ENCODE results near the gene SSC4D. TPM values are rescaled to one million over a fixed set of nuclear protein-coding genes. Genes with fewer than 3 reads are reported as not detected.

SSC4D gene
- total and polyA plus RNA-seq, 9 of the 15 experiments (the other 6 are each of a cell fraction or from before 2014, with no cell fraction given): 0.06 to 1.1 (median 0.85) TPM; not detected in 1

GRCh38 chr7:76359111-76359977 lies 50.2 kb downstream of the SSC4D start (continued):
- TF ChIP-seq CGGBP1 (CRISPR knock-in tag; IDR thresholded peaks at IDR 0.05): no peak; the same call in 1 of the 2 replicates
- peak; percentile 10 for TF ChIP-seq TAF1 (IDR thresholded peaks at IDR 0.05; ENCODE audit: control insufficient read depth, extremely low read depth, insufficient read depth, low read length, severe bottlenecking)
- no peak for TF ChIP-seq RFX5 (IDR thresholded peaks at IDR 0.05; ENCODE audit: low read depth, low read length)
- TF ChIP-seq NFRKB (IDR thresholded peaks at IDR 0.05; ENCODE audit: low read depth): peak; percentile 96
- peak; percentile 73; the same call in 1 of the 2 replicates for TF ChIP-seq KLF13 (tag; IDR thresholded peaks at IDR 0.05; ENCODE audit: borderline replicate concordance, low read depth)
- peak; percentile 53 for TF ChIP-seq SMARCB1 (IDR thresholded peaks at IDR 0.05; ENCODE audit: insufficient read length, low read depth)
- no peak for TF ChIP-seq ZFP1 (CRISPR knock-in tag; IDR thresholded peaks at IDR 0.05)
- TF ChIP-seq HDGF (IDR thresholded peaks at IDR 0.05): peak; percentile 89; the same call in 1 of the 2 replicates
- TF ChIP-seq ZBTB1 (CRISPR knock-in tag; IDR thresholded peaks at IDR 0.05; ENCODE audit: borderline replicate concordance, low read depth): no peak
- no peak for TF ChIP-seq TFAM (CRISPR knock-in tag; conservative IDR thresholded peaks at IDR 0.05)
- no peak for TF ChIP-seq ZNF280B (CRISPR knock-in tag; IDR thresholded peaks at IDR 0.05)
- TF ChIP-seq, protein P1, sequence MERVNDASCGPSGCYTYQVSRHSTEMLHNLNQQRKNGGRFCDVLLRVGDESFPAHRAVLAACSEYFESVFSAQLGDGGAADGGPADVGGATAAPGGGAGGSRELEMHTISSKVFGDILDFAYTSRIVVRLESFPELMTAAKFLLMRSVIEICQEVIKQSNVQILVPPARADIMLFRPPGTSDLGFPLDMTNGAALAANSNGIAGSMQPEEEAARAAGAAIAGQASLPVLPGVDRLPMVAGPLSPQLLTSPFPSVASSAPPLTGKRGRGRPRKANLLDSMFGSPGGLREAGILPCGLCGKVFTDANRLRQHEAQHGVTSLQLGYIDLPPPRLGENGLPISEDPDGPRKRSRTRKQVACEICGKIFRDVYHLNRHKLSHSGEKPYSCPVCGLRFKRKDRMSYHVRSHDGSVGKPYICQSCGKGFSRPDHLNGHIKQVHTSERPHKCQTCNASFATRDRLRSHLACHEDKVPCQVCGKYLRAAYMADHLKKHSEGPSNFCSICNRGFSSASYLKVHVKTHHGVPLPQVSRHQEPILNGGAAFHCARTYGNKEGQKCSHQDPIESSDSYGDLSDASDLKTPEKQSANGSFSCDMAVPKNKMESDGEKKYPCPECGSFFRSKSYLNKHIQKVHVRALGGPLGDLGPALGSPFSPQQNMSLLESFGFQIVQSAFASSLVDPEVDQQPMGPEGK (CRISPR knock-in tag; IDR thresholded peaks at IDR 0.05; ENCODE audit: borderline replicate concordance): no peak
- TF ChIP-seq, protein P2, sequence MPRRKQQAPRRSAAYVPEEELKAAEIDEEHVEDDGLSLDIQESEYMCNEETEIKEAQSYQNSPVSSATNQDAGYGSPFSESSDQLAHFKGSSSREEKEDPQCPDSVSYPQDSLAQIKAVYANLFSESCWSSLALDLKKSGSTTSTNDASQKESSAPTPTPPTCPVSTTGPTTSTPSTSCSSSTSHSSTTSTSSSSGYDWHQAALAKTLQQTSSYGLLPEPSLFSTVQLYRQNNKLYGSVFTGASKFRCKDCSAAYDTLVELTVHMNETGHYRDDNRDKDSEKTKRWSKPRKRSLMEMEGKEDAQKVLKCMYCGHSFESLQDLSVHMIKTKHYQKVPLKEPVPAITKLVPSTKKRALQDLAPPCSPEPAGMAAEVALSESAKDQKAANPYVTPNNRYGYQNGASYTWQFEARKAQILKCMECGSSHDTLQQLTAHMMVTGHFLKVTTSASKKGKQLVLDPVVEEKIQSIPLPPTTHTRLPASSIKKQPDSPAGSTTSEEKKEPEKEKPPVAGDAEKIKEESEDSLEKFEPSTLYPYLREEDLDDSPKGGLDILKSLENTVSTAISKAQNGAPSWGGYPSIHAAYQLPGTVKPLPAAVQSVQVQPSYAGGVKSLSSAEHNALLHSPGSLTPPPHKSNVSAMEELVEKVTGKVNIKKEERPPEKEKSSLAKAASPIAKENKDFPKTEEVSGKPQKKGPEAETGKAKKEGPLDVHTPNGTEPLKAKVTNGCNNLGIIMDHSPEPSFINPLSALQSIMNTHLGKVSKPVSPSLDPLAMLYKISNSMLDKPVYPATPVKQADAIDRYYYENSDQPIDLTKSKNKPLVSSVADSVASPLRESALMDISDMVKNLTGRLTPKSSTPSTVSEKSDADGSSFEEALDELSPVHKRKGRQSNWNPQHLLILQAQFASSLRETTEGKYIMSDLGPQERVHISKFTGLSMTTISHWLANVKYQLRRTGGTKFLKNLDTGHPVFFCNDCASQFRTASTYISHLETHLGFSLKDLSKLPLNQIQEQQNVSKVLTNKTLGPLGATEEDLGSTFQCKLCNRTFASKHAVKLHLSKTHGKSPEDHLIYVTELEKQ (CRISPR knock-in tag; IDR thresholded peaks at IDR 0.05): no peak
- TF ChIP-seq BCL6 (CRISPR knock-in tag; IDR thresholded peaks at IDR 0.05): no peak
- TF ChIP-seq, protein P3, sequence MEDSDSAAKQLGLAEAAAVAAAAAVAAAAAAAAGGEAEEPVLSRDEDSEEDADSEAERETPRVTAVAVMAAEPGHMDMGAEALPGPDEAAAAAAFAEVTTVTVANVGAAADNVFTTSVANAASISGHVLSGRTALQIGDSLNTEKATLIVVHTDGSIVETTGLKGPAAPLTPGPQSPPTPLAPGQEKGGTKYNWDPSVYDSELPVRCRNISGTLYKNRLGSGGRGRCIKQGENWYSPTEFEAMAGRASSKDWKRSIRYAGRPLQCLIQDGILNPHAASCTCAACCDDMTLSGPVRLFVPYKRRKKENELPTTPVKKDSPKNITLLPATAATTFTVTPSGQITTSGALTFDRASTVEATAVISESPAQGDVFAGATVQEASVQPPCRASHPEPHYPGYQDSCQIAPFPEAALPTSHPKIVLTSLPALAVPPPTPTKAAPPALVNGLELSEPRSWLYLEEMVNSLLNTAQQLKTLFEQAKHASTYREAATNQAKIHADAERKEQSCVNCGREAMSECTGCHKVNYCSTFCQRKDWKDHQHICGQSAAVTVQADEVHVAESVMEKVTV (CRISPR knock-in tag; IDR thresholded peaks at IDR 0.05): peak; percentile 89
- TF ChIP-seq POLR2AphosphoS5 (IDR thresholded peaks at IDR 0.05; ENCODE audit: control insufficient read depth, insufficient read depth, low read depth, low read length): peak; percentile 66; the same call in 1 of the 2 replicates
- no peak for TF ChIP-seq PTBP1 (IDR thresholded peaks at IDR 0.05; ENCODE audit: low read depth, low read length)
- no peak for TF ChIP-seq L3MBTL2 (IDR thresholded peaks at IDR 0.05)

Measured in K562 (cell line).